Ramos (cell line): ENCODE results near the gene SOWAHA.

Experiments used
- in situ Hi-C: fragments of 300-500 bp; cut with MboI; formaldehyde crosslinking; loops from one replicate; pipeline ENCODE4 v1.14.3; 2022; ENCODE audit warnings: low sequenced_read_pairs; ENCODE audit not compliant: unreplicated experiment

Gene SOWAHA

GRCh38 chr5:132823481-132824050 is 10.5 kb downstream of the SOWAHA start:
- in situ Hi-C loops, result loop anchor here (10.0 kb wide), 2 partner anchors 169 to 439 kb away; partner anchors contain the start of gene IL13

GRCh38 chr5:132824426-132824825 is 11.3 kb downstream of the SOWAHA start:
- in situ Hi-C loops, result loop anchor here (10.0 kb wide), 2 partner anchors 170 to 440 kb away; partner anchors contain the start of gene IL13

GRCh38 chr5:132825033-132825833 is 12.1 kb downstream of the SOWAHA start:
- in situ Hi-C loops, result loop anchor here (10.0 kb wide), 2 partner anchors 170 to 440 kb away; partner anchors contain the start of gene IL13

GRCh38 chr5:132825834-132826391 is 12.8 kb downstream of the SOWAHA start:
- in situ Hi-C loops, result loop anchor here (10.0 kb wide), 2 partner anchors 171 to 441 kb away; partner anchors contain the start of gene IL13

- in situ Hi-C loops, result loop anchor here (10.0 kb wide), 2 partner anchors 172 to 442 kb away; partner anchors contain the start of gene IL13
These were observed 13.5 kb downstream of the SOWAHA start for GRCh38 chr5:132826424-132827082.

GRCh38 chr5:132827943-132828673 is 15.0 kb downstream of the SOWAHA start:
- in situ Hi-C loops, result loop anchor here (10.0 kb wide), 2 partner anchors 173 to 443 kb away; partner anchors contain the start of gene IL13

- in situ Hi-C loops, result loop anchor here (10.0 kb wide), 2 partner anchors 174 to 444 kb away; partner anchors contain the start of gene IL13
These were observed 15.9 kb downstream of the SOWAHA start for GRCh38 chr5:132828846-132829494.

- in situ Hi-C loops, result loop anchor here (10.0 kb wide), 2 partner anchors 175 to 445 kb away; partner anchors contain the start of gene IL13
These were observed 16.8 kb downstream of the SOWAHA start for GRCh38 chr5:132829742-132830435.

GRCh38 chr5:132830436-132831094 is 17.5 kb downstream of the SOWAHA start, which contains the start of gene SHROOM1:
SHROOM1 (minus strand) TSS chr5:132830647; CDS start chr5:132826140, 4,507 bp downstream.
- in situ Hi-C loops, result no loop called here

- in situ Hi-C loops, result no loop called here
These were observed 18.2 kb downstream of the SOWAHA start for GRCh38 chr5:132831095-132831860.

- in situ Hi-C loops, result no loop called here
These were observed 19.5 kb downstream of the SOWAHA start for GRCh38 chr5:132832612-132833011.

GRCh38 chr5:132834057-132834456 is 21.0 kb downstream of the SOWAHA start:
- in situ Hi-C loops, result no loop called here

- in situ Hi-C loops, result no loop called here
These were observed 23.8 kb downstream of the SOWAHA start for GRCh38 chr5:132836852-132837251.

GRCh38 chr5:132837868-132838267 is 24.8 kb downstream of the SOWAHA start:
- in situ Hi-C loops, result no loop called here

- in situ Hi-C loops, result no loop called here
These were observed 25.6 kb downstream of the SOWAHA start for GRCh38 chr5:132838516-132839282.
